ENCODE data around the gene C14orf93.
A peak's percentile ranks its signal among the peaks of the same experiment; 100 is the strongest.

Gene C14orf93, protein sequence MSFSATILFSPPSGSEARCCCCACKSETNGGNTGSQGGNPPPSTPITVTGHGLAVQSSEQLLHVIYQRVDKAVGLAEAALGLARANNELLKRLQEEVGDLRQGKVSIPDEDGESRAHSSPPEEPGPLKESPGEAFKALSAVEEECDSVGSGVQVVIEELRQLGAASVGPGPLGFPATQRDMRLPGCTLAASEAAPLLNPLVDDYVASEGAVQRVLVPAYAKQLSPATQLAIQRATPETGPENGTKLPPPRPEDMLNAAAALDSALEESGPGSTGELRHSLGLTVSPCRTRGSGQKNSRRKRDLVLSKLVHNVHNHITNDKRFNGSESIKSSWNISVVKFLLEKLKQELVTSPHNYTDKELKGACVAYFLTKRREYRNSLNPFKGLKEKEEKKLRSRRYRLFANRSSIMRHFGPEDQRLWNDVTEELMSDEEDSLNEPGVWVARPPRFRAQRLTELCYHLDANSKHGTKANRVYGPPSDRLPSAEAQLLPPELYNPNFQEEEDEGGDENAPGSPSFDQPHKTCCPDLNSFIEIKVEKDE

DNA sequence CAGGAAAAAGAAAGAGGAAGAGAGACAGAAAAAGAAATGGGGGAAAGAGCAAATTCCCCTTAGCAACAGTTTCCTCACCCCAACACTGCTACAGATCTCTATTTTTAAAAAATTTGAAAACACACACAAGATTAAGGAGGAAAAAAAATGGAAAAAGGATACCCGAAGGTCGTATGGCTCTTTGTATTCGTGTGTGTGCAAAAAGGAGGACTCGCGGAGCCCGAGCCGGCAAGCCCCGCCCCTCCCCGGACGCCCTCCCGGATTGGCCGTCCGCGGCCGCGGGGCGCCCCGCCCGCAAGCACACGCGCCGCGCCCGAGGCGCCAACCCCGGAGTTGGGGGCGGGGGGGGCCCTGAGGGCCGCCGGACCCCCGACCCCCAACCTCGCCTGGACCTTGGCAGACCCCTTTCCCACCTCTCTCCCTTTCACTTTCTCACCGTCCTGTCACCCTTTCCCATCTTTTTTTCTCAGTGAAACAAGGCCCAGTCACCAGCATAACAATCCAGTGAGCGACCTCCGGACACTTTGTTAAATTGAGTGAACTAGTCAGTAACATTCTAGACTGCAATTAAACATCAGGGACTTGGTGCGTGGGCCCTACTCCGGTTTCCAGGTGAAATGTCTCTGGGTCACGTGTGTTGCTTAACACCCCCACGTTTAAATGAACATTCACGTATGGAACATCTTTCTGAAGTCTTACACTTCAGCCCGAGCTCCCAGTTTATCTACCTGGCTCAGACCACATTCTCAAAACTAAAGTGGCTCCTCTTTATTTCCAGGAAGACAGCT lies at the start of gene C14orf93:
C14orf93 (minus strand) TSS at position 205 of the 788 bp plus-strand sequence. CDS start 11,120 bp downstream, outside the sequence.
- DNase-seq (ENCODE audit: insufficient read length, low spot score) = peak; percentile 64
- FAIRE-seq = no peak

DNA sequence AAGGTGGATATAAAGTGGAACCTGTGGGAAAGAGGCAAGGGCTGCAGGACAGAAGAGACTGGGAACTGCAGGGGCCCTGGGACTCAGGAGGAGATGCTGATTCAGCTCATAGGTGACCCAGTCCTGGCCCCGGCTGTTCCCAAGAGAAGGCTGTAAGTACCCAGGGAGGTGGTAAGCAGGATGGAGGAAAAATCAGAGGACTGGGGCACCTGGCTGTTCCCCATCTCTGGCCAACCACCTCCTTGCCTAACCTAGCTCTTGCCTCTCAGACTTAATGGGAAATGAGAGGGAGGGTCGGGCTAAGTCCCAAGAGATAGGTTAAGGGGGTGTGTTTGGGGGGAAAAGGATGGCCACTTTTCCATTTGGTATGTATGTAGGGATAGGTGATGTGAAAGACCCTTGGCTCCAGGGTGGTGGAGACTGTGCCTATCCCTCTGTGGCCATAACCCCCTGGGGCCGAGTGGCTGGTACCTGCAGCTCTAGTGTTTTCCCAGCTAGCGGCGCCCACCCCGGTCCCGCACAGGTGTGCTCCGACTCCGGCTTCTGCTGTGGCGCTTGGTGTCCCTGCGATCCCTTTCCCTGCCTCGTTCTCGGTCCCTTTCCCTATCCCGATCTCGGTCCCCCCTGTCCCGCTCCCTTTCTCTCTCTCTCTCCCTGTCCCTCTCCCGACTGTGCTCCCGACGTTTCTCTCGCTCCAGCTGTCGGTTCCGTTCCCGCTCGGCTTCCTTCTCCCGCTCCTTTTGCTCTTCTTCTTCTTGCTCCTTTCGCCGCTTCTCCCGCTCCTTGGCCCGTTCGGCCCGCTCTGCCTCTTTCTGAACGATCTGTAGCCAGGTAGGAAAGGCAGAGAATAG lies 48.9 kb upstream of the C14orf93 start:
- DNase-seq (ENCODE audit: insufficient read length, low spot score) (no peak), FAIRE-seq (no peak)

DNA sequence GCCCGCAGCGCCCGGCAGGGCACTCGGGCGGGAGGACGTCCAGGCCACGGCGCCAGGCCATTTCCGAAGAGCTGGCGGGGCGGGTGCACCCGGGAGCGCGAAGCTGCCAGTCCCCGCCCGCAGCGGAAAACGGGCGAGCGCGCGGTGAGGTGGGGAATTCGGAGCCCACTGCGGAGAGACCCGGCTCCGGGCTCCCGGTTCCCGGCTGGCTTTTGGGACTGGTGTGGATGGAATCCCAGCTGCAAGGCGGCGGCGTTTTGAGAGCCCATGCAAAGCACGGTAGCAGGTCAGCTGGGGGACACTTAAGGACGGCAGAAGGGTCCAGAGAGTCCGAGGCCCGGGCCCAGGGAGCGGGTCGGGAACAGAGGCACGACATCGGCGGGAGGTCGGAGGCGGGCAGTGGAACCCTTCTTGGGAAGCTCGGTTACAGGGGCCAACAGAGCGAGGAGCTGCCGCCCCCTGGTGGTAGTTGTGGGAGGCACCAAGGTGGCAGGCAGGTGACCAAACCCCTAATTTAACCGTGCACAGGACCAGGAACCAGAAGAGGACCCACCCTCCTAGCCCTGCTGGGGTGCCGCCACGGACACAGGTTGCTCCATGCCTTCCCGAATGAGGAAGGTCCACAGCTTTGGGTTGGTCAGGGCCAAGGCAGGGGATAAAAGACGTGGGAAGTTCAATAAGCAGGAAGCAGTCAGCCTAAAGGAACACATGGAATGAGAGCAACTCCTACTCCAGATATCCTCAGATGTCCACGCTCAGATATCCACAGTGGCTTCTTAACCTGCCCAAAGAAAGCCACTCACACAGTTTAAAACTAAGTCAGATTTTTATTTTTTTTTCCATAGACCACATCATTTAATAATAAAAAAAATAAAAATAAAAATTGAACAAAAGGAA lies 48.1 kb upstream of the C14orf93 start:
- FAIRE-seq (no peak), DNase-seq (ENCODE audit: insufficient read length, low spot score) (peak; percentile 75)

DNA sequence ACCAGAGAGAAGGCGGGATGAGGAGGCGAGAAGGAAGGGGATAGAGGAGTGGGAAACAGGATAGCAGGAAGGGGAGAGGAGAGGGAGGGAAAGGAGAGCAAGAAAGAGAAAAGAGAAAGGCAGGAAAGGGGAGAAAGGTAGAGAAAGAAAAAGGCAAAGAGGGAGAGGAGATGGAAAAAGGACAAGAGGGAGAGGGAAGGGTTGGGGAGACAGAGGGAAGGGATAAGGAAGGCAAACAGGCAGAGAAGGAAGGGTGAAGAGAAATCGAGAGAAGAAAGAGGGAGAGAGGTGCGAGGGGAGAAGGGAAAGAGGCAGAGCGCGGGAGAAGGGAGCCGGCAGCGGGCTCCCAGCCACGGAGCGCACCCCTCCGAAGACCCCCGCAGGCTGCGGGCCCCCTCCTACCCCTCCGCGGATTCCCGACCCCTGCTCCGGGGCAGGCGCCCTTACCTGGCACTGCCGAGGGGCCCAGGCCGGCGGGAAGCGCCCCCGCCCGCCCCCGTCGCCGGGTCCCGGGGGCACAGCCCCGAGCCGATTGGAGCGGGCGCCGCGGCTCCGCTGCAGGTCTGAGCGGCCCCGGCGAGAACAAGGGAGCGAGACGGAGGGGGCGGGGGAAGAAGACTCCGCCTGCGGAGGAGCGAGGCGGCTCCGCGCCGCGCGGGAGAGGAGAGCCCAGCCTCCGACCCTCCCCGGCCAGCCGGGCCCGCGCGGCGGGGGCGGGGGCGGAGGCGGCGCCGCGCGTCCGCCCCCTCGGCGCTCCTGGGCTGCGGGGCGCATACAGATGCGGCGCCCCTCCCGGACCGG lies 47.2 kb upstream of the C14orf93 start, which contains the start of gene CDH24:
CDH24 (minus strand) TSS at position 565 of the 801 bp plus-strand sequence. CDS start 1,787 bp downstream, outside the sequence.
- FAIRE-seq (no peak), DNase-seq (ENCODE audit: insufficient read length, low spot score) (peak; percentile 49)

DNA sequence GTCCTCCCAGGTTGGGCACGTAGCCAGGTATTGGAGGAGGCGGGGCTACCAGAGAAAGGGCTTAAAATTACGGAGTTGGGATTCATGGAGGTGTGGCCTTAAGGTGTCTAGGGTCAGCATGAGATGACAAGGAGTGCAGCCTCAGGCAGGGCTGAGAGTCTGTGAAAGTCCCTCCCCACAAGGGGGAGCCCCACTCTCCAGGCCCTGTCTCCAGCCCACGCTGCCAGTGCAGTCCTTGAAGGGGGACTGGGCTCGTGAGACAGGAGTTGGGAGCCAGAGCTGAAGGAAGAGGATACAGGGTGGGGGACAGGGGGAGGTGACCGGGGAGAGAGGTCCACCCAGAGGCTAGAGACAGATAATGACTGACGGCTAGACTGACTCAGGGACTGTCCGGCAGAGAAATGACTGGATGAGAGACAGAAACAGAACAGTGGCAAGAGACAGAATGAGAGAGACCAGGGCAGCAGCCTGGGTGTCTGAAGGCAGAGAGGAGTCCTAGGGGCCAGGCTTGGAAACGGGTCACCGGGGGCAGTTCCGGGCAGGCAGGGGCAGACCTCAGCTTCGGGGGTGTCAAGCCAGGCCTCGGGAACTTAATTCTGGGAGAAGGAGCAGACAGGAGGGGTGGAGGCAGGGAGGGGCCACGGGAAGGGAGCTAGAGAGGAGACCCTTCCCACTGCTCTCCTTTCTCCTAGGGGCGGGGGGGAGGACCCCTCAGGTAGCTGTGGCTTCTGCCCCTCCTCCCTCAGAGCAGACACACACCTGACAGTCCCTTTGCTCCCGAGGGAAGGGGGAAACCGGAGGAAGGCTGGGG lies 46.4 kb upstream of the C14orf93 start:
- peak; percentile 79 for DNase-seq (ENCODE audit: insufficient read length, low spot score)

DNA sequence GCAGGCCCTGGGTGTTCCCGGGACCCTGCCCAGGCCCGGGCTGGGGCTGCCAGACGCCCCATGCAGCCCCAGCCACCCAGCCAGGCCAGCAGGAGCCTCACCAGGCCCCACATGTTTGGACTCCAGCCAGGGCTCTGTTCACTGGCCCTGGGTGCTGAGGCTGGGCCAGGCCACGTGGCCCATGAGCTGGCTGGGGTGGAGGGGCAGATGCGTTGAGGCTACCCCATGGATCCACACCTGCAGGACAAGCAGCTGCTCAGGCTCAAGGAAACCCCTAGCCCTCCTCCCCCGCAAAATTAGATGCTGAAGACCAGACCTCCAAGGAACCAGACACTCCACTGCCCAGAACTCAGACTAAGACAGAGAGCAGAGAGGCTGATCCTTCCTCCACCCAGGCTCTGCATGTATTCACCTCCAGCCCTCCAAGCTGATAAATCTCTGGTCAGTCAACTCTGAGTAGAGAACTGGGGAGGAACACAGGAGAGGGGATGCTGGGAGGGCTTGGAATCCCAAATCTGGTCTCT lies 45.7 kb upstream of the C14orf93 start:
- no peak for FAIRE-seq
- no peak for DNase-seq (ENCODE audit: insufficient read length, low spot score)

More for the DNA sequence above, 46.4 kb upstream of the C14orf93 start:
- FAIRE-seq = no peak

DNA sequence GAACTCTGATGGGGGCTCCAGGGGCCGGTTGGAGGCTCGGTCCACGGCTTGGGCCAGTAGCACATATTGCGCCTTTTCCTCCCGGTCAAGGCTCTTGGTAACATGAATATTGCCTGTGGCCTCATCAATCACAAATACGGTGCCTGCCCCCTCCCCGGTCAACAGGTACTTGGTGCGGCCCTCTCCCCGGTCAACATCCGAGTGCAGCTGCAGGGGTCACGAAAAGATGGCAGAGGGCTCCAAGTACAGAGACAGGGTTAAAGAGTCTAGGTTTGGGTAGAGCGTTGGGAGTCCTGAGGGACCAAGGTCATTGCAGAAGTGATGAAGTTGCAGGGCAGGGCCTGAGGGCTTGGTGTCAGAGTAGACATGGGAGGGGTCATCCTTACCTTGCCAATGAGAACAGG lies 45.2 kb upstream of the C14orf93 start:
- FAIRE-seq (no peak), DNase-seq (ENCODE audit: insufficient read length, low spot score) (no peak)

DNA sequence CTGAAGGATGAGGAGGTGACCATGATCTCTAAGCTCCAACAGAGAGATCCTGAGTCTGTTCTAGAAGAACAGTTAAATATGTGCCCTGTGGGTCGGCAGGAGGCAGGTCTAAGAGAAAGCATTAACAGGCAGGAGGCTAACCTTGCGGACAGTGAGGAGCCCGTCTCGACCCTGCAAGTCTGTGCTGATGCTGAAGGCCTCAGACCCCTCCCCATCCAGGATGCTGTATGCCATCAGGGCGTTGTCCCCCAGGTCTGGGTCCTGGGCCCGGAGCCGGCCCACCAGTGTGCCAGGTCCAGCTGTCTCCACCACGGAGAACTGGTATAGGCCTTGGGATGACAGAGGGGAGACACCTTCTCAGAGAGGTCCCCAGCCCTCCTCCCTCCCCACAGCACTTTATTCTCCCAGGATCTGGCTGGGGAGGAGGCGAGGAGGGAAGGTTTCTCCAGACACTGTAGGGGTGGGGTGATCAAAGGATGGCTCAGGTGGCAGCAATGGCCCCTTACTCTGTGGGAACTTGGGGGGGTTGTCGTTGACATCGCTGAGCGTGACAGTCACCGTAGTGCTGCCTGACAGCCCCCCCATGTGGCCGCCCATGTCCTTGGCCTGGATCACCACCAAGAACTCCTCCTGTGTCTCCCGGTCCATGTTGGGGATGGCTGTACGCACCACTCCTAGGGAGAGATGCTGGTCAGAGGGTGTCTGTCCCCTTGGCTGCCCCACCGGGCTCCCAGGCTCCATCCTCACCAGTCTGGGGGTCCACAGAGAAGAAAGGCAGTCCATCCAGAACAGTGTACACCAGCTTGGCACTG lies 44.3 kb upstream of the C14orf93 start:
- DNase-seq (ENCODE audit: insufficient read length, low spot score) = no peak

DNA sequence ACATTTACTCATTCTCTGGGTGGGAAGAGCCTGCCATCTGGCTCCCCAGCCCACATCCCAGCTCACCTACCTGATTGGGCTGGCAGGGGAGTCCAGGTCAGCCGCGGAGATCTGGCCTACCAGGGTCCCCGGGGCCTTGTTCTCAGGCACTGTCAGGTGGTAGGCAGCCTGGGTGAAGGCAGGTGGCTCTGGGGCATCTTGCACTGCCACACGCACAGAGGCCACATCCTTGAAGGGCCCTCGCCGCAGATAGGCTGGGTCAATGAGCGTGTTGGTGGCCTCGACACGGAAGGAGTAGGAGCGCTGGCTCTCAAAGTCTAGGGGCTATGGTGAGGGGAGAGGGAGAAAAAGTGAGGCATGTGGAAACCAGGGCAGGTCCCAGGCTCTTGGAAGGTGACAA lies 43.5 kb upstream of the C14orf93 start:
- FAIRE-seq (no peak), DNase-seq (ENCODE audit: insufficient read length, low spot score) (no peak)

More for the DNA sequence above, 44.3 kb upstream of the C14orf93 start:
- no peak for FAIRE-seq

DNA sequence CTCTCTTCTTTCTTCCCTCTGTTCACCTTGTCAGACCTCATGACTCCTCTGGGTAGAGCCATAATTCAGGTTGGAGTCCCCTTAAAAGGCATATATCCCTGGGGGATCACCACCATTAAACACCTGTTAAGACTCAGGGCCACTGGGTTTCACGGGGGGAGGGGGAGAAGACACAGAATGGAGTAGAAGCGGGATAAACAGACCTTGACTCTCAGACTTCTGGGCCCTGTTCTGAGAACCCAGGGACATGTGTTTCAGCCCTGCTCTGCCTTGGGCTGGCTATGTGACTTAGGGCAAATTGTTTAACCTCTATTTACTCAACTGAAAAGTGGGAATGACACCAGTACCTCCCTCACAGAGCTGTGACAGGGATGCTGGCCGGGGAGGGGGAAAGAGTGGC lies 42.7 kb upstream of the C14orf93 start:
- FAIRE-seq (no peak), DNase-seq (ENCODE audit: insufficient read length, low spot score) (no peak)

DNA sequence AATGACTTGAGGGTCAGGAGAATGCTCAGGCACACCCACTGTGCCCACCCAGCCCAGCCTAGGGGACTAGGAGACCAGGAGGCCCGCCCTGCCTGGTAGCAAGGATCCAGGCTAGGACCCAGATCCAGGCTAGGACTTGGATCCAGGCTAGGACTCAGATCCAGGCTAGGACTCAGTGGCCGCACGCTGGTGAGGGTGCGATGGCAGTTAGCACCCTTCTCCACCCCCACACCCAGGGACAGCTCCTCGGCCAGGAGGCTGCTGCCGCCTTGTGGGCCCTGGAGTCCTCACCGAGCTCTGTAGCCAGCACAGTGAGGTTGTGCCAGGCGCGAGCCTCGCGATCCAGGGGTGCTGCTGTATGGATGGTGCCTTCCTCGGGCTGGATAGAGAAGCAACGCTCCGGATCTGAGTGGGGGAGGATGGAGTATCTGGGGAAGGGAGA lies 42.3 kb upstream of the C14orf93 start:
- no peak for DNase-seq (ENCODE audit: insufficient read length, low spot score)
- FAIRE-seq = no peak

DNA sequence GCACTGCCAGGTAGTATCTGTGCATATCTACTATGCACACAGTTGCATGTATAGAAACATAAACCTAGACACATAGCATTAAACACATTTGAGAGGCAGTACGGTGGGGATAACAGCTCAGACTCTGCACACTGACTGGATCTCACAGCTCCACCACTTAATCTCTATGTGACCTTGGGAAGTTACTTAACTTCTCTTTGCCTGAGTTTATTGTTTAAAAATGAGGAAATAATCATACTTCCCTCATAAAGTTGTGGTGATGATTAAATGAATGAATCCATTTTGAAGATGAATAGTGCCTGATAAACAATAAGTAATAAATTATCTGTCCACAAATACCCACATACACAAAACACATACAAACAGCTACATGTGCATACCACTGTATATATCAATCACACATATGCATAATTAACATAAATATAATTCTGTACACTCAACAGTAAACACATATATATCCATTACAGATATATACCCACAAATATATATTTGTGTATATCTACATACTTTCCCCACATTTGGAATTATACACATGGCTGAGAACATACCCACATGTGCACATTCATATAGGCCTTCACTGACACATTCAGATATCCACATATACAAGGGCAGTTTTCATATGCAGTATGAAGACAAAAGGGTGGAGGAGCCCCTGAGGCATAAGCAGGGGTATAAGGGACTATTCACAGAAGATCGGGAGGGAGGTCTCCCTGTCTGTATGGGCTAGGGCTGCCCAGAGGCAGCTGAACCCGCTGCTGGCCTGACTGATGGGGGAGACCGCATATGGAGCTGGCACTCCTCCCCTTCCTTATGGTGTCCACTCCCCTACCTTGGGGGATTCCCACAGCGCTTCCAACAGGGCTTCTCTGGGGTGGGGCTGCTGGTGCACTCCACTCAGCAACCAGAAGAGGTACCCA lies 41.5 kb upstream of the C14orf93 start:
- DNase-seq (ENCODE audit: insufficient read length, low spot score) (no peak), FAIRE-seq (no peak)

DNA sequence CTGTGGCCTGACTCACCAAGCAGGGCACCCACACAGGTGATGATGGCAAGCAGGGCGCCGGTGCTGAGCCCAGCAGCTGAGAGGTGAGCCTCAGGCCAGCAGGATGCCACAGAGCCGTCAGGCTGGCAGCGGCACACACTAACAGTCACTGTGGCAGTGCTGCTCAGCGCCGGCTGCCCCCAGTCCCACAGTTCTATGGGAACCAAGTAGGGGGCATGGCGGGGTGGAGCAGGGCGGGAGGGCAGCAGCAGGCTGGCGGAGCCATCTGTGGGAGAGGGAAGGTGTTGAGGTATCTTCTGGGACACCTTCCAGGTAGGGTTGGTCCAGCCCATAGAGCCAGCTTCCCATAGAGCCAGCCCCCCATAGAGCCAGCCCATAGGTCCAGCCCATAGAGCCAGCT lies 39.1 kb upstream of the C14orf93 start:
- FAIRE-seq = no peak
- DNase-seq (ENCODE audit: insufficient read length, low spot score) = no peak

DNA sequence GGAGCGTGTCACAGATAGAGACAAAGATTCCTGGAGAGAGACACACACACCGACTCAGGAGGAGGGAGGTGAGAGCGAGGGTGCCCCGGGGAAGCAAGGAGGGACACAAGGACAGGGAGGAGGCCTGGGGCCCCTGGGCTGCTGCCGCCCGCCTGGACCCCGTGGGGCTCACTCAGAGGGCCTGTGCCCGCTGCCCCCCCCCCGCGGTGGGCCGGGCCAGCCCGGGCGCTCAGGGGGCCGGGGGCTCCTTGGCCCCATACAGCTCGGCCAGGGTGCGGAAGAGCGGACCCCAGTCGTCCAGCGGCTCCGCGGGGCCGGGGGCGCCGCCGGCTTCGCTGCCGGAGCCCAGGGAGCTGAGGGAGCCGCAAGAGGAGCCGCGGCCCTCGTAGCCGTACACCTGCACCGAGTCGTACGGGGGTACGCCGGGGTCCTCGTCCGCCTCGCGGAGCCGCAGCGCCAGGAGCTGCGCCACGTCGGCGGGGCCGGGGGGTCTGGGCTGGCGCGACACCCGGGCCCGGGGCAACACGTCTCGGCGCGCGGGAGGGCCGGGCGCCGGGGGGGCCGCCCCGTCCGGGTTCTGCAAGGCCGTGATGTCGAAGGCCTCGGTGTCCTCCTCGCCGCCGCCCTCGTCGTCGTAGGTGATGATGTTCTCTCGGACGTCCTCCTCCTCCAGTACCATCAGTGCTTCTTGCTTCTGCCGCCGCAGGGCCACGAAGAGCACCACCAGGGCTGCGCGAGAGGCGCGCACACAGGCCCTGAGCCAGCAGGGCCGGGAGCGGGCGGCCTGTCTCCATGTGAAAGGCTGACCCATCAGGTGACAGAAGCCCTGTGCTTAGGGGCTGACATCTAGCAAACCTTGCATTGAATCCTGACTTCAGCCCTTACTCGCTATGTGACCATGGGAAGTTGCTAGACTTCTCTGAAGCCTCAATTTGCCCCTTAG lies 38.1 kb upstream of the C14orf93 start:
- FAIRE-seq = no peak
- DNase-seq (ENCODE audit: insufficient read length, low spot score) = no peak
